ENCODE measurements around the gene SCG5. TPM values are rescaled to one million over a fixed set of nuclear protein-coding genes. Genes with fewer than 3 reads are reported as not detected.
"Not testable (repeated sequence)": the region's sequence is repeated elsewhere in the genome, so short reads cannot be mapped to it uniquely, and the experiment has no call there.

SCG5 gene, protein sequence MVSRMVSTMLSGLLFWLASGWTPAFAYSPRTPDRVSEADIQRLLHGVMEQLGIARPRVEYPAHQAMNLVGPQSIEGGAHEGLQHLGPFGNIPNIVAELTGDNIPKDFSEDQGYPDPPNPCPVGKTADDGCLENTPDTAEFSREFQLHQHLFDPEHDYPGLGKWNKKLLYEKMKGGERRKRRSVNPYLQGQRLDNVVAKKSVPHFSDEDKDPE
- polyA plus RNA-seq, result not detected

DNA sequence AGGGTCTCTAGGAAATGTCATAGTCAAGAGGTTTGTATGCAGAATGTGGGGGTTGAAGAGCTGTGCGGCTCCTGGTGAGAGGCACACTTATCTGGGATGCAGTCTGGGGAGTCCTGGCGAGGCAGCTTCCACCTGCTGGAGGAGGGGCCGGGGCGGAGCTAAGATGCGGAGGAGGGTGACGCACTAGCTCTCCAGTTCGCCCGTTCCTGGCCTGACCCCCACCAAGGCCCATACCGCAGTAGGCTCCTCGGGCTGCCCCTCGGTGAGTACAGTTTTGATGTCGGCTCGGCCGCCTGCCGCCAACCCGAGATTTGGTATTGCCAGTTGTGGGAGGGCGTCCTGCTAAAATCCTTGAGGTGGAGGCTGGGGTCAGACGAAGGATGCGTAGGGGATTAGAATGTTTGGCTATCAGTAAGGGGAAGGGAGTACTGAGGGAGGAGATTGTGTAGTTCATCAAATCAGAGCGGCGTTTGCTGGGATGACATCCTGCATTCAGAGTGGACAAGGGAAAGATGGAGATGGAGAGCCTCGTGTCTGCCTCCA, at the start of gene SCG5:
TSS of gene SCG5 (plus strand) at position 194 of the 543 bp plus-strand sequence. CDS start 1,883 bp downstream, outside the sequence.
- H3K27ac Mint-ChIP-seq, result no peak within 1 kb of the TSS
- H3K27me3 Mint-ChIP-seq, result peaks cover 2% of the 10 kb centered on the region
- H3K4me3 Mint-ChIP-seq, result peak within 1 kb of the TSS in 1 of 4 donors; percentile 3

DNA sequence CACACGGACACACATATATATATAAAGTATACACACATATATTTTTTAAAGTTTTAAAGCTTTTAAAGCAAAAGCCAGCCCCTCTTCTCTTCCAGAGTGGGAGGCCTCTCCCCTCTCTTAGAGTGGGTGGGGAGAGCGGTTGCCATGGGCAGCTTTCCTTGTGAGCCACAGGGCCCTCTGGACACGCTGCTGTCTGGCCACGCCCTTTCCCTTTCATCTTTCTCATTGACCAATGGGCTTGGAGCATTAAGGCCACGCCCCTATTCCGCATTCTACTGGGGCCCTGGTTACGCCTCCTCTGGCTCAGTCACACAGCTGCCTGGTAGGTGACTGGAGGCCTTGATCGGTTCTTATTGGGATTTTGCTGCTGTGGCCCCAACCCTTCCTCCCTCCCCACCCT, 48.4 kb upstream of the SCG5 start, which contains the start of gene GOLGA8N:
TSS of gene GOLGA8N (plus strand) at position 306 of the 400 bp plus-strand sequence.
- H3K27me3 Mint-ChIP-seq, H3K9me3 Mint-ChIP-seq, H3K27ac Mint-ChIP-seq, H3K4me1 Mint-ChIP-seq, H3K36me3 Mint-ChIP-seq, H3K4me3 Mint-ChIP-seq: not testable (repeated sequence)

More for the DNA sequence above, at the start of gene SCG5:
- Mint-ChIP-seq H3K9me3 (no peaks in the 10 kb centered on the region), H3K4me1 (peaks cover 10 to 15% (median 13%) of the 10 kb centered on the region in 3 donors), H3K36me3 (peaks cover 2% of the 10 kb centered on the region)

GRCh38 chr15:32609518-32609917, 32.0 kb upstream of the SCG5 start:
- not testable (repeated sequence) for H3K36me3 Mint-ChIP-seq, H3K27ac Mint-ChIP-seq, H3K4me1 Mint-ChIP-seq, H3K9me3 Mint-ChIP-seq, H3K27me3 Mint-ChIP-seq, H3K4me3 Mint-ChIP-seq

GRCh38 chr15:32610719-32611118, 30.8 kb upstream of the SCG5 start:
- peaks cover 4 to 15% (median 5%) of the 10 kb centered on the region in 3 donors for H3K4me1 Mint-ChIP-seq
- H3K36me3 Mint-ChIP-seq, H3K27ac Mint-ChIP-seq, H3K9me3 Mint-ChIP-seq, H3K4me3 Mint-ChIP-seq, H3K27me3 Mint-ChIP-seq: not testable (repeated sequence)

GRCh38 chr15:32614712-32615050, 26.8 kb upstream of the SCG5 start:
- not testable (repeated sequence) for H3K36me3 Mint-ChIP-seq, H3K27me3 Mint-ChIP-seq, H3K9me3 Mint-ChIP-seq
- peak overlapping the region; percentile 95 to 100 (median 97) for H3K4me3 Mint-ChIP-seq
- H3K4me1 Mint-ChIP-seq, result peaks cover 9 to 19% (median 14%) of the 10 kb centered on the region in 3 donors
- H3K27ac Mint-ChIP-seq, result peak overlapping the region; percentile 85 to 100 (median 92)

- H3K36me3 Mint-ChIP-seq, H3K9me3 Mint-ChIP-seq, H3K27me3 Mint-ChIP-seq: not testable (repeated sequence)
- Mint-ChIP-seq H3K4me1 (peaks cover 9 to 19% (median 14%) of the 10 kb centered on the region in 3 donors), H3K4me3 (peak within 1 kb of the TSS; percentile 95 to 100 (median 97)), H3K27ac (peak within 1 kb of the TSS; percentile 92 to 100 (median 92))
Observed at GRCh38 chr15:32615051-32615870, 26.2 kb upstream of the SCG5 start, which contains the start of gene ARHGAP11A. Gene ARHGAP11A (plus strand): TSS chr15:32615504. CDS start chr15:32616212, 708 bp downstream.

GRCh38 chr15:32615871-32616426, 25.6 kb upstream of the SCG5 start:
- not testable (repeated sequence) for H3K27me3 Mint-ChIP-seq, H3K36me3 Mint-ChIP-seq, H3K9me3 Mint-ChIP-seq
- peak overlapping the region; percentile 85 to 100 (median 92) for H3K27ac Mint-ChIP-seq
- H3K4me1 Mint-ChIP-seq, result peaks cover 9 to 15% (median 11%) of the 10 kb centered on the region in 3 donors
- H3K4me3 Mint-ChIP-seq, result peak overlapping the region; percentile 95 to 100 (median 97)

GRCh38 chr15:32636410-32636809, 5.1 kb upstream of the SCG5 start:
- Mint-ChIP-seq H3K27me3 (no peaks in the 10 kb centered on the region), H3K4me3 (peak overlapping the region in 1 of 4 donors; percentile 33), H3K27ac (no peak overlapping the region), H3K4me1 (peaks cover 17 to 21% (median 17%) of the 10 kb centered on the region in 3 donors), H3K9me3 (no peaks in the 10 kb centered on the region), H3K36me3 (no peaks in the 10 kb centered on the region)

GRCh38 chr15:32636908-32637567, 4.5 kb upstream of the SCG5 start:
- H3K27me3 Mint-ChIP-seq, result peaks cover 2% of the 10 kb centered on the region
- H3K9me3 Mint-ChIP-seq, result no peaks in the 10 kb centered on the region
- peak overlapping the region in 1 of 3 donors; percentile 78 for H3K27ac Mint-ChIP-seq
- peaks cover 2% of the 10 kb centered on the region for H3K36me3 Mint-ChIP-seq
- peak overlapping the region in 1 of 4 donors; percentile 82 for H3K4me3 Mint-ChIP-seq
- peaks cover 17 to 21% (median 19%) of the 10 kb centered on the region in 3 donors for H3K4me1 Mint-ChIP-seq

DNA sequence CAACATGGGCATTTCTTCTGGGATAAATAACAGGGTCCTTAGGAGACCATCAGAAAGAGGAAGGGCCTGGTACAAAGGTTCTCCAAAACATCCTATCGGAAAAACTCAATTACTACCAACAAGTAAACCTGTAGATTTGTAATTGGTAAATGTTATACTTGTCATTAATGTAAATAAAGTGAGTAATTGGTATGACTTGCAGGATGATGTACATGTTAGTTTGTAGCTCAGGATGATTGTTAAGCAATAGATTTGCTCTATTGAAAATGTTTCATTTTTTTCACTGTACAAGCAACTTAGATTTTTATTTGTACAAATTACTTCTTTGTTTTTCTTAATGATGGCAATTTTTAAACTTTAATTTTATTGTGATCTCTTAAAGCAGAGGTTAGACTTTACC, 3.8 kb upstream of the SCG5 start:
- H3K4me3 Mint-ChIP-seq, result no peak overlapping the region
- peaks cover 17 to 21% (median 19%) of the 10 kb centered on the region in 3 donors for H3K4me1 Mint-ChIP-seq
- no peaks in the 10 kb centered on the region for H3K9me3 Mint-ChIP-seq
- H3K27ac Mint-ChIP-seq, result no peak overlapping the region
- H3K27me3 Mint-ChIP-seq, result peaks cover 2% of the 10 kb centered on the region
- peaks cover 2% of the 10 kb centered on the region for H3K36me3 Mint-ChIP-seq

GRCh38 chr15:32642667-32643435, 1.3 kb downstream of the SCG5 start:
- H3K4me1 Mint-ChIP-seq, result peaks cover 0 to 4% (median 2%) of the 10 kb centered on the region in 3 donors
- H3K4me3 Mint-ChIP-seq, result no peak overlapping the region
- no peak overlapping the region for H3K27ac Mint-ChIP-seq
- H3K36me3 Mint-ChIP-seq, result peaks cover 2% of the 10 kb centered on the region
- peaks cover 2% of the 10 kb centered on the region for H3K27me3 Mint-ChIP-seq
- H3K9me3 Mint-ChIP-seq, result no peaks in the 10 kb centered on the region

GRCh38 chr15:32643907-32644445, 2.5 kb downstream of the SCG5 start:
- Mint-ChIP-seq H3K4me3 (no peak overlapping the region), H3K4me1 (peaks cover 0 to 4% (median 2%) of the 10 kb centered on the region in 3 donors), H3K9me3 (no peaks in the 10 kb centered on the region), H3K27ac (peak overlapping the region in 1 of 3 donors; percentile 14), H3K36me3 (peaks cover 3% of the 10 kb centered on the region), H3K27me3 (peaks cover 2% of the 10 kb centered on the region)

- Mint-ChIP-seq H3K4me1 (peaks cover 0 to 2% (median 0%) of the 10 kb centered on the region in 3 donors), H3K27ac (no peak overlapping the region), H3K4me3 (no peak overlapping the region), H3K36me3 (peaks cover 3% of the 10 kb centered on the region), H3K27me3 (peaks cover 2% of the 10 kb centered on the region), H3K9me3 (no peaks in the 10 kb centered on the region)
Observed at GRCh38 chr15:32646291-32646690, 4.8 kb downstream of the SCG5 start.

DNA sequence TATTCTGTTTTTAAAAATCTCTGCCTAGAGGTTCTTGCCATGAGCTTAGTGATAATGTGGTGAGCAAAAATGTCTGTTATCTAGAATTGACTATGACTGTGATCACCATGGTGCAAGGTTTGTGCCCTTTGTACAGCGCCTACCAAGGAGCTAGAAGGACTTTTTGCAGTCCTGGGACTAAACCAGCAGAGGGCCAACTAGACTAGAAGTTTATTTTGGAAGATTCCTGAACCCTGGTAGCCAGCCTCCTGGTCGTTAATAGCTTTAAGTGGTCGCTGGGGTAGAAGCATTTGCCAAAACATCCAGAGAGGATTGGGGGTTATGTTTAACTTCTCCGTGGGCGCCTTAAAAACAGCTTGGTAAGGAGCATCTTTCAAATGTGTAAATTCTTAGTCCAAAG, 7.8 kb downstream of the SCG5 start:
- peaks cover 1% of the 10 kb centered on the region for H3K36me3 Mint-ChIP-seq
- no peaks in the 10 kb centered on the region for H3K4me1 Mint-ChIP-seq
- H3K9me3 Mint-ChIP-seq, result no peaks in the 10 kb centered on the region
- no peak overlapping the region for H3K4me3 Mint-ChIP-seq
- no peak overlapping the region for H3K27ac Mint-ChIP-seq
- H3K27me3 Mint-ChIP-seq, result no peaks in the 10 kb centered on the region

All from IgD-negative memory B cell (primary cell).